Testis (tissue), 3 donors: ENCODE results near the gene ADORA1. TPM values are rescaled to one million over a fixed set of nuclear protein-coding genes. Genes with fewer than 3 reads are reported as not detected.

Experiments
- DNase-seq: peaks from one replicate; pipeline ENCODE4 v3.0.0-alpha.2; 2019
- H3K27ac ChIP-seq, 2 donors: fragments of 200-600 bp; sonication (generic); one replicate each; pipeline ENCODE4 v1.5.1; 2019
- H3K27me3 ChIP-seq: fragments of 200-600 bp; sonication (generic); one replicate; pipeline ENCODE4 v1.5.1; 2019
- H3K36me3 ChIP-seq: fragments of 200-600 bp; sonication (generic); one replicate; pipeline ENCODE4 v1.5.1; 2017; ENCODE audit warnings: low read depth; ENCODE audit errors: missing control alignments
- H3K4me1 ChIP-seq: fragments of 200-600 bp; sonication (generic); one replicate; pipeline ENCODE4 v1.5.1; 2019
- H3K4me3 ChIP-seq, 2 donors: fragments of 200-600 bp; sonication (generic); one replicate each; pipeline ENCODE4 v1.5.1; 2017 to 2019
- H3K9me3 ChIP-seq: fragments of 200-600 bp; sonication (generic); one replicate; pipeline ENCODE4 v1.5.1; 2017
- CTCF ChIP-seq, 3 experiments: fragments of 450-650 bp in 2 of 3; fragments of 200-600 bp in 1 of 3; sonication (generic) in 1 of 3; IDR thresholded peaks; one replicate each; pipeline ENCODE4 v1.5.1; 2016 to 2019; ENCODE audit warnings: antibody characterized with exemption in 3 of 3, mild to moderate bottlenecking in 2 of 3, moderate library complexity in 1 of 3
- POLR2A ChIP-seq: fragments of 450-650 bp; IDR thresholded peaks from one replicate; pipeline ENCODE4 v1.6.1; 2017; ENCODE audit warnings: antibody characterized with exemption, mild to moderate bottlenecking, moderate library complexity
- WGBS, 2 donors: methylation state at CpG; one replicate each; pipeline ENCODE4 v1.1.5; 2018; 5-methylcytosine and 5-hydroxymethylcytosine counted together
- intact Hi-C: fragments of 100-400 bp; cut with DNase I; formaldehyde crosslinking; loops from one replicate; pipeline ENCODE4 v1.15.1; 2023; ENCODE audit warnings: low total_unique reads
- polyA plus RNA-seq: library from polyadenylated mRNA; stranded (reverse); fragments of 350-450 nt; fragmentation: Illumina TruSeq; extraction: RNeasy Lipid Tissue Mini Kit (QIAGEN cat#74804); gene quantifications from one replicate; pipeline ENCODE4 v1.2.3, GENCODE V29; 2014; ENCODE audit warnings: low read depth, low replicate concordance; ENCODE audit not compliant: insufficient read depth
- total RNA-seq, 2 donors: library from RNA; depleted of rRNA; stranded (reverse); fragments of >200 nt; gene quantifications; one replicate each; pipeline ENCODE4 v1.2.3, GENCODE V29; 2016

ADORA1 gene
- total and polyA plus RNA-seq, 3 donors from 2014 or later: 43.2 to 68.6 (median 61.9) TPM

- H3K27me3 ChIP-seq: no peaks in the 10 kb centered on the region
- no peak for TF ChIP-seq CTCF (IDR thresholded peaks at IDR 0.05)
- no peak for TF ChIP-seq POLR2A
- intact Hi-C loops: no loop called here
- peaks cover 22% of the 10 kb centered on the region for H3K4me1 ChIP-seq
- 86 to 88% methylated on average over 1 to 2 of the region's 2 CpGs for WGBS, 2 donors
- H3K9me3 ChIP-seq: no peaks in the 10 kb centered on the region
- no peak overlapping the region for H3K4me3 ChIP-seq
- H3K36me3 ChIP-seq: no peaks in the 10 kb centered on the region
- H3K27ac ChIP-seq: no peak overlapping the region
- DNase-seq: no peak
Observed at GRCh38 chr1:203183828-203184227, 56.3 kb downstream of the ADORA1 start.

DNA sequence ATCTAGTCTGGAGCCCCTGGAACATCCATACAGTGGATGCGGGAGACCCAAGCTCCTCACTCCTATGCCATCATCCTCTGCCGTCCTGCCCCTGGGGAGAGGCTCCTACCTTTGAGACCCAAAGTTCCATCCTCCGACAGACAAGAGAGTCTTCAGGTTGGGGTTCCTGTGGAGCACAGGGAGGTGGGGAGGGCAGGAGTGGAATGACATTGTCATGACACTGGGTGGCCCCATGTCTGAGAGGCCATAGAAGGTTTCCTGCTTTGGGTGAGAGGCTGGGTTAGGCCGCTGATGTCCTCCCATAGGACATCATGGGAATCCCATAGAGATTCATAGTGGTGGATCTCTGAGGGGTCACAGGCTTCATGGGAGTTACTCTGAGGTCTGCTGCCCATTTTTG, 56.9 kb downstream of the ADORA1 start:
- H3K36me3 ChIP-seq: no peaks in the 10 kb centered on the region
- no peaks in the 10 kb centered on the region for H3K9me3 ChIP-seq
- peaks cover 22% of the 10 kb centered on the region for H3K4me1 ChIP-seq
- no peak overlapping the region for H3K27ac ChIP-seq
- no peak for DNase-seq
- intact Hi-C loops: no loop called here
- WGBS, 2 donors: 100% methylated on average over 4 of the region's 4 CpGs
- H3K27me3 ChIP-seq: no peaks in the 10 kb centered on the region
- no peak overlapping the region for H3K4me3 ChIP-seq
- TF ChIP-seq CTCF (IDR thresholded peaks at IDR 0.05) (no peak), POLR2A (no peak)

GRCh38 chr1:203185061-203185461, 57.5 kb downstream of the ADORA1 start:
- Histone ChIP-seq H3K4me3 (no peak overlapping the region), H3K27me3 (no peaks in the 10 kb centered on the region), H3K36me3 (no peaks in the 10 kb centered on the region), H3K9me3 (no peaks in the 10 kb centered on the region), H3K27ac (no peak overlapping the region), H3K4me1 (peaks cover 22% of the 10 kb centered on the region)
- intact Hi-C loops: no loop called here
- TF ChIP-seq POLR2A (no peak), CTCF (IDR thresholded peaks at IDR 0.05) (no peak)
- WGBS, 2 donors: 92 to 94% methylated on average over 10 of the region's 10 CpGs
- DNase-seq: no peak

GRCh38 chr1:203185585-203185984, 58.1 kb downstream of the ADORA1 start:
- H3K27ac ChIP-seq: no peak overlapping the region
- H3K9me3 ChIP-seq: no peaks in the 10 kb centered on the region
- DNase-seq: no peak
- intact Hi-C loops: no loop called here
- 75 to 97% methylated on average over 4 of the region's 4 CpGs for WGBS, 2 donors
- no peak overlapping the region for H3K4me3 ChIP-seq
- no peaks in the 10 kb centered on the region for H3K36me3 ChIP-seq
- H3K4me1 ChIP-seq: peaks cover 22% of the 10 kb centered on the region
- H3K27me3 ChIP-seq: no peaks in the 10 kb centered on the region
- no peak for TF ChIP-seq POLR2A
- no peak for TF ChIP-seq CTCF (IDR thresholded peaks at IDR 0.05)

GRCh38 chr1:203186091-203186445, 58.5 kb downstream of the ADORA1 start:
- TF ChIP-seq CTCF (IDR thresholded peaks at IDR 0.05) (no peak), POLR2A (no peak)
- Histone ChIP-seq H3K9me3 (no peaks in the 10 kb centered on the region), H3K4me1 (peaks cover 20% of the 10 kb centered on the region), H3K36me3 (no peaks in the 10 kb centered on the region), H3K27ac (no peak overlapping the region), H3K4me3 (no peak overlapping the region), H3K27me3 (no peaks in the 10 kb centered on the region)
- intact Hi-C loops: no loop called here
- 89 to 95% methylated on average over 5 of the region's 5 CpGs for WGBS, 2 donors
- DNase-seq: no peak
